IMR-90 (cell line): ENCODE measurements around the gene THRB. TPM values are rescaled to one million over a fixed set of nuclear protein-coding genes. Genes with fewer than 3 reads are reported as not detected.

Experiments used
- ATAC-seq: fragments of 200-7000 bp; cut with Tn5 transposase; 2 replicates; pipeline ENCODE4 v1.9.1; 2020; ENCODE audit warnings: low read depth, mild to moderate bottlenecking, moderate library complexity
- BruUV-seq: library from RNA; stranded (reverse); fragments of 400-500 nt; replicated peaks from 2 replicates; lab custom pipeline; 2021; lab: Mats Ljungman, UMichigan
- CTCF ChIA-PET: fragments of 300-600 bp; formaldehyde crosslinking; extraction: SDS; loops from one replicate; lab custom pipeline; 2021; ENCODE audit warnings: antibody characterized with exemption; lab: Yijun Ruan, JAX
- POLR2A ChIA-PET: fragments of 300-600 bp; sonication (Branson Sonifier 250); formaldehyde crosslinking; loops from one replicate; lab custom pipeline; 2022; ENCODE audit warnings: antibody characterized with exemption; ENCODE audit not compliant: unreplicated experiment; lab: Charles Lee
- DNase-seq: peaks from one replicate; pipeline ENCODE4 v3.0.0; 2013
- H2AFZ ChIP-seq: replicated peaks from 2 replicates; pipeline ENCODE3; 2013; ENCODE audit warnings: low read length, mild to moderate bottlenecking; ENCODE audit not compliant: poor library complexity
- H2AK5ac ChIP-seq: 2 replicates; pipeline ENCODE4 v1.6.1; 2013; ENCODE audit warnings: low read depth, low read length, inconsistent platforms
- H2AK9ac ChIP-seq: replicated peaks from 2 replicates; pipeline ENCODE3; 2013; ENCODE audit warnings: mild to moderate bottlenecking, low read depth, low read length, moderate library complexity; ENCODE audit not compliant: poor library complexity
- H2BK120ac ChIP-seq: 2 replicates; pipeline ENCODE4 v1.6.1; 2013; ENCODE audit warnings: low read depth, low read length, inconsistent platforms
- H2BK15ac ChIP-seq: 3 replicates; pipeline ENCODE4 v1.6.1; 2013; ENCODE audit warnings: low read depth, low read length, inconsistent platforms
- H2BK20ac ChIP-seq: 2 replicates; pipeline ENCODE4 v1.6.1; 2013; ENCODE audit warnings: low read depth, mild to moderate bottlenecking, inconsistent platforms, low read length, moderate library complexity
- H2BK5ac ChIP-seq: 2 replicates; pipeline ENCODE4 v1.6.1; 2013; ENCODE audit warnings: mild to moderate bottlenecking, low read depth, low read length, inconsistent platforms; ENCODE audit not compliant: poor library complexity, severe bottlenecking
- H3K14ac ChIP-seq: replicated peaks from 2 replicates; pipeline ENCODE4 v1.6.1; 2013; ENCODE audit warnings: low read depth, low read length, inconsistent platforms
- H3K18ac ChIP-seq: 2 replicates; pipeline ENCODE4 v1.6.1; 2013; ENCODE audit warnings: low read depth, low read length, control low read depth
- H3K23ac ChIP-seq: 2 replicates; pipeline ENCODE4 v1.6.1; 2013; ENCODE audit warnings: low read depth, low read length, inconsistent platforms
- H3K27ac ChIP-seq: 2 replicates; pipeline ENCODE4 v1.5.1; 2013; ENCODE audit warnings: mild to moderate bottlenecking, control low read depth, low read length; ENCODE audit not compliant: insufficient read depth
- H3K27me3 ChIP-seq: 2 replicates; pipeline ENCODE4 v1.6.1; 2013; ENCODE audit warnings: low read length; ENCODE audit not compliant: control insufficient read depth, insufficient read depth
- H3K36me3 ChIP-seq: 2 replicates; pipeline ENCODE4 v1.6.1; 2013; ENCODE audit warnings: low read length, mixed read lengths; ENCODE audit not compliant: control insufficient read depth, insufficient read depth
- H3K4ac ChIP-seq: 2 replicates; pipeline ENCODE4 v1.6.1; 2013; ENCODE audit warnings: low read depth, low read length, inconsistent platforms
- H3K4me1 ChIP-seq: 2 replicates; pipeline ENCODE4 v1.6.1; 2013; ENCODE audit warnings: low read length, mixed read lengths; ENCODE audit not compliant: control insufficient read depth, insufficient read depth
- H3K4me2 ChIP-seq: 2 replicates; pipeline ENCODE4 v1.6.1; 2013; ENCODE audit warnings: low read depth, mild to moderate bottlenecking, control low read depth, low read length, moderate library complexity
- H3K4me3 ChIP-seq: 2 replicates; pipeline ENCODE4 v1.5.1; 2013; ENCODE audit warnings: low read depth, mild to moderate bottlenecking, control low read depth, low read length, moderate library complexity; ENCODE audit not compliant: insufficient read depth
- H3K56ac ChIP-seq: 2 replicates; pipeline ENCODE4 v1.6.1; 2013; ENCODE audit warnings: low read length, inconsistent platforms; ENCODE audit not compliant: insufficient read depth; ENCODE audit errors: extremely low read depth
- H3K79me1 ChIP-seq, 2 experiments: 2 replicates each; pipeline ENCODE4 v1.6.1; 2013; ENCODE audit warnings: low read length in 2 of 2, inconsistent platforms in 1 of 2, low read depth in 1 of 2
- H3K9ac ChIP-seq: 2 replicates; pipeline ENCODE4 v1.6.1; 2013; ENCODE audit warnings: low read depth, low read length, control low read depth
- H3K9me1 ChIP-seq: 2 replicates; pipeline ENCODE4 v1.6.1; 2013; ENCODE audit warnings: low read length, inconsistent platforms; ENCODE audit not compliant: insufficient read depth
- H3K9me3 ChIP-seq: 2 replicates; pipeline ENCODE4 v1.6.1; 2013; ENCODE audit warnings: low read length; ENCODE audit not compliant: control insufficient read depth, insufficient read depth
- H4K20me1 ChIP-seq: 2 replicates; pipeline ENCODE4 v1.6.1; 2013; ENCODE audit warnings: low read length, inconsistent platforms; ENCODE audit not compliant: insufficient read depth
- H4K5ac ChIP-seq: 2 replicates; pipeline ENCODE4 v1.6.1; 2013; ENCODE audit warnings: mild to moderate bottlenecking, low read depth, low read length, control low read depth
- H4K8ac ChIP-seq, 2 experiments: 2 replicates each; pipeline ENCODE4 v1.6.1; 2013; ENCODE audit warnings: low read depth in 2 of 2, low read length in 2 of 2, control low read depth in 1 of 2, inconsistent platforms in 1 of 2
- H4K91ac ChIP-seq: 2 replicates; pipeline ENCODE4 v1.6.1; 2013; ENCODE audit warnings: low read depth, low read length, inconsistent platforms; ENCODE audit not compliant: insufficient read depth
- CEBPB ChIP-seq: IDR thresholded peaks from 2 replicates; pipeline ENCODE4 v1.6.1; 2012; ENCODE audit warnings: low read depth, low read length, improper control_type of control experiment
- FOS ChIP-seq: fragments of 150-350 bp; IDR thresholded peaks from 2 replicates; pipeline ENCODE4 v1.6.1; 2016; ENCODE audit warnings: low read depth, low read length
- MXI1 ChIP-seq: IDR thresholded peaks from 2 replicates; pipeline ENCODE4 v1.6.1; 2012; ENCODE audit warnings: low read depth, mild to moderate bottlenecking, low read length, moderate library complexity, borderline replicate concordance
- POLR2A ChIP-seq: IDR thresholded peaks from 2 replicates; pipeline ENCODE4 v1.6.1; 2012; ENCODE audit warnings: mild to moderate bottlenecking, low read depth, low read length
- RCOR1 ChIP-seq: IDR thresholded peaks from 2 replicates; pipeline ENCODE4 v1.6.1; 2012; ENCODE audit warnings: mild to moderate bottlenecking, low read length, improper control_type of control experiment; ENCODE audit not compliant: insufficient replicate concordance
- RFX5 ChIP-seq: IDR thresholded peaks from 2 replicates; pipeline ENCODE4 v1.8.0; 2012; ENCODE audit warnings: low read depth, mild to moderate bottlenecking, low read length, moderate library complexity
- SMC3 ChIP-seq: fragments of 150-350 bp; IDR thresholded peaks from 2 replicates; pipeline ENCODE4 v1.6.1; 2016; ENCODE audit warnings: low read depth, mild to moderate bottlenecking, antibody characterized with exemption, low read length, moderate library complexity
- WGBS, 2 experiments: methylation state at CpG; one replicate each; pipeline versions ENCODE4 v1.1.5 to v1.1.7; 2013; ENCODE audit warnings: missing lambda C conversion rate in 2 of 2; ENCODE audit not compliant: insufficient read length in 1 of 2; ENCODE audit errors: extremely low coverage in 2 of 2; 5-methylcytosine and 5-hydroxymethylcytosine counted together
- dilution Hi-C: fragments of 300-500 bp; cut with HindIII; formaldehyde crosslinking; loops from one replicate; pipeline ENCODE4 v1.14.3; 2018; ENCODE audit warnings: low sequenced_read_pairs; ENCODE audit not compliant: unreplicated experiment
- in situ Hi-C: fragments of 300-500 bp; cut with MboI; formaldehyde crosslinking; loops from 3 replicates; pipeline ENCODE4 v1.14.3; 2019; ENCODE audit warnings: low sequenced_read_pairs, inconsistent platforms, mixed read lengths
- intact Hi-C: fragments of 100-400 bp; cut with micrococcal nuclease; formaldehyde crosslinking; loops from 2 replicates; pipeline ENCODE4 v1.10.0; 2022
- polyA plus RNA-seq, 3 experiments: library from polyadenylated mRNA; depleted of rRNA; stranded (reverse); fragments of >200 nt; gene quantifications; 2 replicates each; pipeline ENCODE4 v1.2.3, GENCODE V29; 2012; ENCODE audit warnings: low replicate concordance in 1 of 3
- total RNA-seq: library from RNA; depleted of rRNA; stranded (reverse); fragments of >200 nt; gene quantifications from 2 replicates; pipeline ENCODE4 v1.2.3, GENCODE V29; 2012
- TF ChIP-seq, protein P1 (sequence below): conservative IDR thresholded peaks from 2 replicates; pipeline ENCODE4 v1.5.1; 2012; ENCODE audit warnings: mild to moderate bottlenecking, low read depth, low read length, improper control_type of control experiment
- TF ChIP-seq, protein P2 (sequence below): fragments of 150-350 bp; IDR thresholded peaks from 2 replicates; pipeline ENCODE4 v1.6.1; 2017; ENCODE audit warnings: mild to moderate bottlenecking, antibody characterized with exemption, low read length, low read depth

Gene THRB
- total and polyA plus RNA-seq, 2 of the 4 experiments (the other 2 are of a cell fraction) = under 0.01 TPM; not detected in 1

DNA sequence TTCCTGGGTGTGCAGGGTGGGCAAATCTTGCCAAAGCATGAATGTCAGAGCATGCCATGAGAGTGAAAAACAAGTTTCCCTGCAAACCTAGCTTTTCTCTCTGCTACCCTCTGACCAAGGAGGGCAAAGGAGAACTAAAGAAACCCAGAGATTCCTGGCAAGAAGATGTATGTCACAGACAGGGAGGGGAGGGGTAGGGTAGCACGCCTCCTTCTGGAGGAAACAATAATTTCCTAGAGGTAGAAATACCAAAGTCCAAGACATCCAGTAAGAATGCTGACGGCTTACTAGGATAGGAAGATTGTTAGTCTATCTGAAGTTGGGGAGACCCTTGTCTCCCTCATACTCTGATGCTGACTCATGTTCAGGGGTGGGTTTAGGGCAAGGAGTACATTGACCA, 345.6 kb downstream of the THRB start:
- DNase-seq = no peak
- POLR2A ChIA-PET = no interaction called here
- CTCF ChIA-PET = no interaction called here

More for the DNA sequence above, 345.6 kb downstream of the THRB start:
- TF ChIP-seq POLR2A (no peak), FOS (no peak), CEBPB (no peak), SMC3 (no peak), MXI1 (no peak), RCOR1 (no peak), RFX5 (no peak)
- TF ChIP-seq, protein P1, sequence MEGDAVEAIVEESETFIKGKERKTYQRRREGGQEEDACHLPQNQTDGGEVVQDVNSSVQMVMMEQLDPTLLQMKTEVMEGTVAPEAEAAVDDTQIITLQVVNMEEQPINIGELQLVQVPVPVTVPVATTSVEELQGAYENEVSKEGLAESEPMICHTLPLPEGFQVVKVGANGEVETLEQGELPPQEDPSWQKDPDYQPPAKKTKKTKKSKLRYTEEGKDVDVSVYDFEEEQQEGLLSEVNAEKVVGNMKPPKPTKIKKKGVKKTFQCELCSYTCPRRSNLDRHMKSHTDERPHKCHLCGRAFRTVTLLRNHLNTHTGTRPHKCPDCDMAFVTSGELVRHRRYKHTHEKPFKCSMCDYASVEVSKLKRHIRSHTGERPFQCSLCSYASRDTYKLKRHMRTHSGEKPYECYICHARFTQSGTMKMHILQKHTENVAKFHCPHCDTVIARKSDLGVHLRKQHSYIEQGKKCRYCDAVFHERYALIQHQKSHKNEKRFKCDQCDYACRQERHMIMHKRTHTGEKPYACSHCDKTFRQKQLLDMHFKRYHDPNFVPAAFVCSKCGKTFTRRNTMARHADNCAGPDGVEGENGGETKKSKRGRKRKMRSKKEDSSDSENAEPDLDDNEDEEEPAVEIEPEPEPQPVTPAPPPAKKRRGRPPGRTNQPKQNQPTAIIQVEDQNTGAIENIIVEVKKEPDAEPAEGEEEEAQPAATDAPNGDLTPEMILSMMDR = no peak
- TF ChIP-seq, protein P2, sequence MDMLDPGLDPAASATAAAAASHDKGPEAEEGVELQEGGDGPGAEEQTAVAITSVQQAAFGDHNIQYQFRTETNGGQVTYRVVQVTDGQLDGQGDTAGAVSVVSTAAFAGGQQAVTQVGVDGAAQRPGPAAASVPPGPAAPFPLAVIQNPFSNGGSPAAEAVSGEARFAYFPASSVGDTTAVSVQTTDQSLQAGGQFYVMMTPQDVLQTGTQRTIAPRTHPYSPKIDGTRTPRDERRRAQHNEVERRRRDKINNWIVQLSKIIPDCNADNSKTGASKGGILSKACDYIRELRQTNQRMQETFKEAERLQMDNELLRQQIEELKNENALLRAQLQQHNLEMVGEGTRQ = no peak
- H3K4me2 ChIP-seq = no peak overlapping the region
- H3K56ac ChIP-seq = no peak overlapping the region
- peak overlapping the region; percentile 77; the same call in 1 of the 3 replicates for H2BK15ac ChIP-seq
- no peaks in the 10 kb centered on the region for H3K79me1 ChIP-seq
- H2AFZ ChIP-seq = no peak overlapping the region
- no peak overlapping the region for H3K4ac ChIP-seq
- whole genome bisulfite sequencing, 2 experiments = no CpG with 5 or more reads among the region's 2 CpGs
- H2BK20ac ChIP-seq = peak overlapping the region; percentile 50; the same call in 1 of the 2 replicates
- ATAC-seq = no peak
- 0 out of 2 replicates have a peak overlapping the region, but pooled peaks have one; percentile 41 for H3K18ac ChIP-seq
- H2AK5ac ChIP-seq = peak overlapping the region; percentile 27
- H4K20me1 ChIP-seq = no peaks in the 10 kb centered on the region
- peak overlapping the region; percentile 68 for H2BK120ac ChIP-seq
- H3K9me1 ChIP-seq = no peaks in the 10 kb centered on the region
- no TSS peak for BruUV-seq
- H3K9me3 ChIP-seq = no peaks in the 10 kb centered on the region
- H3K4me1 ChIP-seq = peaks cover 6% of the 10 kb centered on the region
- H3K4me3 ChIP-seq = no peak overlapping the region
- H4K5ac ChIP-seq = no peak overlapping the region
- H3K27me3 ChIP-seq = no peaks in the 10 kb centered on the region
- H3K27ac ChIP-seq = no peak overlapping the region
- intact Hi-C loops = no loop called here
- no peak overlapping the region for H2BK5ac ChIP-seq
- no peak overlapping the region for H4K8ac ChIP-seq
- H2AK9ac ChIP-seq = no peak overlapping the region
- H3K36me3 ChIP-seq = no peaks in the 10 kb centered on the region
- no peak overlapping the region; the same call in 1 of the 2 replicates for H3K14ac ChIP-seq
- H3K9ac ChIP-seq = no peak overlapping the region
- H3K23ac ChIP-seq = peak overlapping the region; percentile 64; the same call in 1 of the 2 replicates
- in situ Hi-C loops = no loop called here
- dilution Hi-C loops = no loop called here
- 0 out of 2 replicates have a peak overlapping the region, but pooled peaks have one; percentile 15 for H4K91ac ChIP-seq
